Activated CD8-positive, alpha-beta memory T cell treated with anti-CD3 and anti-CD28 coated beads, Interleukin-2, amount 50 U/mL, for 24 hours (primary cell): ENCODE data around the gene TMEM164.

Experiments
- DNase-seq: peaks from one replicate; pipeline ENCODE4 v3.0.0-alpha.2; 2020; ENCODE audit errors: extremely low read depth

Gene TMEM164

DNA sequence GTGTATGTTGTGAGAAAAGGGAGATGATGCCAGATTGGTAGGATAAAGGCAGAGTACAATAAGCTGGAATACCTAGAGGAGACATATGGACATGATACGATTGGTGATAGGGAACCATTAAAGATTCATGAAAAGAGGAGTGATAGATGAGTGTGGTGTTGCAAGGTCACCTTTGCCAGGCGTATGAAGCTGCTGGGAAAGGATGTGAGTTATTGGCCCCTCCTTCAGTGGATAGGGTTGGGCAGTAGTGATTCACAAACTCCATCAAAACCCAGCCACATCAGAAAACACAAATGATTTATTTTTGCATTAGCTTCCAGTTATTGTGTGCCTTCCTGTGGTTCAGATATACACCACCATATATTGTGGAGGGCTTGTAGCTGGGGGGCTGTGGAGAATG, 34.3 kb downstream of the TMEM164 start:
- DNase-seq: no peak

DNA sequence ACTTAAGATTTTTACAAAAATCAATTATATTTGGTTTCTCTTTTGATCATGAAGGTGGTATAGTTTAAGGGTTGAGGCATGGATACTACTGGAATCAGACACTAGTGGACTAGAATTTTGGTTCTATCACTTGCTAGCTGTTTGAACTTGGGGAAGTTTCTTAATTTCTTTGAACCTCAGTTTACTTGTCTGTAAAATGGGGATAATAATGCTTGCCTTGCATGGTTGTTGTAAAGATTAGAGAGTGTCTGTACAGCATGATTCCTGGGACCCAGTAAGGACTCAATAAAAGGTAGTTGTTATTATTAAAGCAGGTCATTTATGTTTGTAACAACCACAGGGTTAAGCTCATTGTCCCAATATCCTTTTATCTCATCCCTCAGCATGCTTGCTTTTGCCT, 36.0 kb downstream of the TMEM164 start:
- DNase-seq: no peak

DNA sequence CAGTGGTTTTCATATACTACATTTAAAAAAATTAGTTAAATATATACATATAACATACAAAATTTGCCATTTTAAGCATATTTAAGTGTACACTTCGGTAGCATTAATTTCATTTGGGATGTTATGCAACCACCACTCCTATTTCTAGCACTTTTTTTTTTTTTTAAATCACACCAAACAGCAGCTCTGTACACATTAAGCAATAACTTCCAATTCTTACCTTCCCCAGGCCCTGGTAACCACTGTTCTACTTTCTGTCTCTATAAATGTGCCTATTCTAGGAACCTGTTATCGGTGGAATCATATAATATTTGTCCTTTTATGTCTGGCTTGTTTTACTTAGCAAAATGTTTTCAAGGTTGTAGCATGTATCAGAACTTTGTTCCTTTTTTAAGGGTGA, 39.1 kb downstream of the TMEM164 start:
- DNase-seq: no peak

DNA sequence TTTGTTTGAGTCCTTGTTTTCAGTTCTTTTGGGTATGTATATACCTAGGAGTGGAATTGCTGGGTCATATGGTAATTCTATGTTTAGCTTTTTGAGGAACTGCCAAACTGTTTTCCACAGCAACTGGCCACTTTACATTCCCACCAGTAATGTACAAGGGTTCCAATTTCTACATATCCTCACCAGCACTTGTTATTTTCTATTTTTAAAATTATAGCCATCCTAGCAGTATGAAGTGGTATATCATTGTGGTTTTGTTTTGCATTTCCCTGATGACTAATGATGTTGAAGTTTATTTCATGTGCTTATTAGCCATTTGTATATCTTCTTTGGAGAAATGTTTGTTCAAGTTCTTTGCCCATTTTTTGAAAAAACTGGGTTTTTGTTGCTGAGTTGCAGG, 39.6 kb downstream of the TMEM164 start:
- DNase-seq: no peak

DNA sequence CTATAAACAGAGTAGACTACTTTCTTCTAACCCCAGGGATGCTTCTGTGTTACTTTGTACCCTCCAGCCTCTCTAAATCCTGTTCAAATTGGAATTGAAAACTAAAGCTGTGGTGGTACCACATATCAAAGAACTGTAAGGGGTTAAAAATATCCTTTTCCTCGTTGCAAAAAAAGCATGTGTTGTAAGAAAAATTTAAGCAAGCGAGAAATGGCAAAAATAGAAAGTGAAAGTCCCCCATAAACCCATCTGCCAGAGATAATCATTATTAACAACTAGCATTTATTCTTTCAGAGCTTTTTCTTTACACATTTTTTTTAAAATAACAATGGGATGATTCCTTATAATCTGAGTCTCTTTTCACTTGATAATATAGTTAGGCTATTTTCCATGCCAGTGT, 40.6 kb downstream of the TMEM164 start:
- DNase-seq: no peak

DNA sequence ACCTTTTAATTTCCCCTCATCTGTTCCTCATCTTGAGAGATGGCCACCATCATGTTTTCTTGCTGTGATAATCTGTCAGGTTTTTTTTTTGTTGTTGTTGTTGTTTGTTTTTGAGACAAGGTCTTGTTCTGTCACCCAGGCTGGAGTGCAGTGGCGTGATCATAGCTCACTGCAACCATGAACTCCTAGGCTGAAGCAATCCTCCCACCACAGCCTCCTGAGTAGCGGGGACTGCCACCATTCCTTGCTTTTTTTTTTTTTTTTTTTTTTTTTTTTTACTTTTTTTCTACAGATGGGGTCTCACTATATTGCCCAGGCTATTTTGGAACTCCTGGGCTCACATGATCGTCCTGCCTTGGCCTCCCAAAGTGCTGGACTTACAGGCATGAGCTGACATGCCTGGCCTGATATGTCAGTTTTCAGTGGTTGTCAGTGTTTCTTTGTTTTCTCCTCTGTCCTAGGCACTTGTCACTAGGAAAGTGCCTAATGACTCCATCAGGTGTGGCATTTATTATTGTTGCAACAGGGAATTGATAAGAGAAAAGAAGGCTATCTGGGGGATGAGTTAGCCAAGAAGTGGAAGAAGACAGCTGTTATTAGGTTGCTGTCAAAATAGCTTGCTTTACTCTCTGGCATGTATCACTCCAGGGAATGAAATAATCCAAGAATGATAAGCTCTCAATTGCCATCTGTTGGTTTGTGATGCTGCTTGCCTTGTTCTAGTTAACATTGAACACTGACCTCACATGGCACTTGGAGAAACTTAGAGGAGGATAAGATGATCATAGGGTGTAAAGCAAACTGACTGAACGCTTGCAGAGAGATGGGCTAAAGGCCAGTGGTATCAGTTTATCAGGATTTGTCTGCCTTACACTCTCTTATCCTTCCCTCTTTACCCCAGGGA, 41.7 kb downstream of the TMEM164 start:
- DNase-seq: no peak

DNA sequence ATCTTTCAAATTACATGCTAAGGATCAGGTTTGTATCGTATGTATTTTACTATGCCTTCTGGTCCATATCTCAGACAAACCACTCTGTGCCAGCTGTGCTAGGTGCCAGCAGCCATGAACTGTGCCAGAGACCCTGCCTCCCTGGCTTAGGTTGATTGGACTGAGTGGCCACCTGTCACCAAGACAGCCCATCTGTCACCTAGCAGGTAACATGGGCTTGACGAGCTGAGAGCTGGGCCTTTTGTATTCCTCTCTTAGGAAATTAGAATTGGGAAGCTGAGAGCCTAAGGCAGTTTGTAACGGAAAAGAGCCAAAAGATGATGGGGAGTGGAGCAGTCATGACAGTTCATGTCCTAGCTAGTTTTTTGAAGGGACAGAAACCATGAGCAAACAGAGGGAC, 42.5 kb downstream of the TMEM164 start:
- DNase-seq: no peak

DNA sequence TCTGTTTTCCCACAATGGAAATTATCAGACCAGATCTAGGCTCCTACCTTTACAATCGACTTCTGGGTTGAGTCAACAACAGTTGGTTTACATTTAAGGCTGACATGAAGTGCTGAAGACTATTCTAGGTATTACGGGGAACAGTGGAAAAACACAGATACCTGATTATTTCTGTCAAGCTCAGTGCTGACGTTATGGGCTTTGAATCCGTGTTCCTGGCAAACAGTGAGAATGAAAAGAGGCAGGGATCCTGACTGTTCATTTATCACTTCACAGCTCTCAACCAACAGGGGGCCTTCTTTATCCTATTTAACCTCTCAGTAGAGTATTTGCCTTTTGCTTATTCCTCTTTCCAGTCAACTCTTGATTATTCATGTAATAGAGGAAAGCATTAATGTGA, 43.1 kb downstream of the TMEM164 start:
- DNase-seq: no peak

DNA sequence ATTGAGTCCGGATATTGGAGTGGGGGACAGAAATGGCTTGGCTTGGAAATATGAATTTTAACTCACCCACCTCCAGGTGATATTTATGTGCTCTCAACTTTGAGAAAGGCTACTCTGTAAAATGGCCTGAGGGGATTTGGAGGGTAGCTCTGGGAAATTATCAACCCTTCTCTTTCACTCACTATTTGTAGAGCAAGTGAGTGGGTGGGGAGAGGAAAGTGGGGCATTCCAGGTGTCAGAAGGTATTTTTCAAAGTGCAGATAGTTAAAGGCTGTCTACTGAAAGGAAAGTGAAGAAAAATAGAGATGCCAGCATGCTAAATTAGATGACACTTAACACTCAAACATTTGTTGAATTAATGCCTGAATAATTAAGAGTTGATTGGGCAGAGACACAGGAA, 44.1 kb downstream of the TMEM164 start:
- no peak for DNase-seq

DNA sequence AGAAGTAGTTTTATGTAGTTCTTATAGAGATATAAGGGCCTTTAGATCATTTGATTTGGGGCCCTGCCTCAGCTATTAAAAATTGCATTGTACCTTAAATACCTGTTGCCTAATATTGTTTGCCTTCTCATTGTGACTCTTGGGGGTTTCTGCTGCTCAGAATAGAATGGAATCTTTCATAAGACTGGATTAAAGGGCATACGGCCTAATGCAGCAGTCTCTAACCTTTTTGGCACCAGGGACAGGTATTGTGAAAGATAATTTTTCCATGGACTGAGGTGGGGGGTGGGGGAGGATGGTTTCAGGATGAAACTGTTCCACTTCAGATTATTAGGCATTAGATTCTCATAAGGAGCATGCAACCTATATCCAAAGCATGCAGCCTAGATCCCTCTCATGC, 46.2 kb downstream of the TMEM164 start:
- DNase-seq: no peak

DNA sequence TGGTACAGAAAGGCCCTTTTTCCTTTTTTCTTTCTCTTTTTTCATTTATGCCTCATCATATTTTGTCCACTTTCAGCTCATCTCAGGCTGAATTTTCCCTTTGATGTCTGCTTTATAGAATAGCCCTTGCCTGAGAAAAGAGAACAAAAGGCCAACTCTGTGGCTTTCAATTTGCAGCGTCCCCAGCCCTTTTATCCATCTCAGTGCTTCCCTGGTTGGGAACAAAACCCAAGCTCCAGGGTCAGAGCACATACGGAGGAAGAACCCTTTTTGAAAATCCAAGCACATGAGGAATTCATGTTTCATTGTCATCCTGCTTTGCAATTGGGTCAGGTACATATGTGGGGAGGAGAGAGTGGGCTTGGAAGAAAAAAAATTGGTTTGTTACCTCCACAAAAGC, 47.5 kb downstream of the TMEM164 start:
- no peak for DNase-seq

DNA sequence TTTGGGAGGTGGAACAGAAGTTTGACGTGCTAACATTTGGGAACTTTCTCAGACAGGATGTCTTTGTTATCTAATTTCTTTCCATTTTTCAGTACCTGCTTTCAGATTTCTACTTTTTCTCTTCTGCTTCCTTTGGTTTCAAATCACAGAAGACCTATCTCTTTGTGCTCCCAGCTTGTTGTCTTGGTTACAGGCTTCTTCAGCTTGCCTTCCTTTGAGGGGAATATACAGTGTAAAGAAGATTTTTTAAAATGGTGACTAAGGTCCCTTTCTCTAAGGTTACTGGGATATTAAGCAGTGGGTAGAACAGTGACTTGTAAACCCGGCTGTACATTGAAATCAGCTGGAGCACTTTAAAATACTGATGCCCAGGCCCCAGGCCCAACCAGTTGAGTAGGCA, 48.0 kb downstream of the TMEM164 start:
- no peak for DNase-seq

DNA sequence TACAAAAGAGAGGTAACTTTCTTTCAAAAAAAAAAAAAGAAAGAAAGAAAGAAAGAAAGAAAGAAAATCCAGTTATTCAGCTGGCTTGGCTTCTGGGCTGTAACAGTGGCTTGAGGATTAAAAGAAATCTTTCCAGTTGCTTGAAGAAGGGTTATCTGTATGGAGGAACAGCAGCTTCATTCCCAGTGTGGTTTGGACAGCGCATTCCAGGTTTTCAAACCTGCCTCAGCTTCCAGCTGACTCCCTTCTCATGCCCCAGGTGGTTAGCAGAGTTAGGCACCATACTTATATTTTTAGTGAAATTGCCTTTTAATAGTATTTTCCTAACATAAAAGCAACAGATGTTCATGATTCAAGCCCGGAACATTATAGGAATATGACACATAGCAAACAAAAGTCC, 48.6 kb downstream of the TMEM164 start:
- DNase-seq: no peak

DNA sequence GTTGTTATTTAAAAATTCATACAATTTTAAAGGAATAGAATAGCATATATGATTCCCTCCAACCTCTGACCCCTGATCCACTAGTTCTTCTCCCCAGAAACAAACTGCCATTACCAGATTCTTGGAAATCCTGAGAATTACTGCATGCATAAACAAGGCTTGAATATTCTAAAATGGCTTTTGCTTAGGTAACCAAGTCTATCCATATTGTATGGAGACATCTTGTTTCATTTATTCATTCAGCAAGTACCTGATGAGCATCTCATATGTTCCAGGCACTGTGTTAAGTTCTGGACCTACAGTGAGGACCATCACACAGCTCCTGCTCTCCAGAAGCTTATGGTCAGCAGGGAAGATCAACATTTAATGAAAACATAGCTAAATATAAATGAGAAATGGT, 49.4 kb downstream of the TMEM164 start:
- no peak for DNase-seq

DNA sequence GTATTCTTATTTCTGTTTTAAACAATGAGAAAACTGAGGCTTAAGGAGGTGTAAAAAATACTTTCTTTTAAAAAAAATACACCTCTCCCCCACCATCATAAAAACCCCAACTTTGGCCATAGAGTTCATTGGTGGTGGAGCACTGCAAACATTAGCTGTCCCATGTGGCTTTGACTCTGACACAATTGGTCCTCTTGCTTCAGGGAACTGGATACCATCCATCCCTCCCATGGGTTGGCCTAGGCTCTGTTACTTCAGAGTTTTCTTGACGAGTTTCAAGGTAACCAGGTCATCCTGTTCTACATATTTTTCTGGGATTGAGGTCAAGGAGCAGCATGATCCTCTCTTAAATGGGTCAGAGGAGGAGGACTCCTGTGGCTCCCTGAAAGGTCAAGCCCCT, 50.5 kb downstream of the TMEM164 start:
- no peak for DNase-seq

DNA sequence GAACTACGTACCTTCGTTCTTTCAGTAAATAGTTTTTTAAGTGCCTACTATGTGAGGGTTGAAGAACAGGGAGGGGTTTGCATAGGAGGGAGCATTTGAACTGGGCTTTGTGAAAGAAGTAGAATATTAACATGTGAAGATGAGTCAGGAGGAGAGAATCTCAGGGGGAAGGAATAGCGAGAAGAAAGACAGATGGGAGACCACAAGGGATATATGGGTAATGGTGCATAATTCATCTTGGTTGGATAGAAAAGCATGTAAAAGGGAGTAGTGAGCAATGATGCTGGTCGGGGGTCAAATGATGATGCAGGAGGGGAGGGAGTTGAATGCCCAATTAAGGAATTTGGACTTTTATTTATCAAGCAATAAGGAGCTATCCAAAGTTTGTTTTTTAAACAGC, 52.7 kb downstream of the TMEM164 start:
- no peak for DNase-seq

DNA sequence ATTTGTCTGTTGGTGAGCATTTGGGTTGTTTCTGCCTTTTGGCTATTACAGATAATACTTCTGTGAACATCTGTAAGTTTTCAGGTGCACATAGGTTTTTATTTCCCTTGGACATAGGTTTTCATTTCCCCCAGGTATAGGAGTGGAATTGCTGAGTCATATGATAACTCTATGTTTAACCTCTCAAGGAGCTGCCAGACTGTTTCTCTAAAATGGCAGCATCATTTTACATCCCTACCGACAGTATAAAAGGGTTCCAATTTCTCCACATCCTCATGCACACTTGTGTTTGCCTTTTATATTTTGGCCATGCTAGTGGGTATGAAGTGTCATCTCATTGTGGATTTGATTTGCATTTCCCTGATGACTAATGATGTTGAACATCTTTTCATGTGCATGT, 53.5 kb downstream of the TMEM164 start:
- DNase-seq: no peak

DNA sequence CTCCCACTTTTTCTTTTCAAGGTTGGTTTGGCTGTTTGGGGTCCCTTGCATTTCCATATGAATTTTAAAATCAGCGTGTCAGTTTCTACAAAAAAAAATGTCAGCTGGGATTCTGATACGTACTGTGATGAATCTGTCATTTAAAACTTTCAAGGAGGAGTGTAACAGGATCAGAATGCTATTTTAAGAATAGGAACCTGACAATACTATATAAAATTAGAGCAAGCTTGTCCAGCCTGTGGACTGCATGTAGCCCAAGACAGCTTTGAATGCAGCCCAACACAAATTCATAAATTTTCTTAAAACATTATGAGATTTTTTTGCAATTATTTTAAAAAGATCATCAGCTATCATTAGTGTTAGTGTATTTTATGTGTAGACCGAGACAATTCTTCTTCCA, 56.5 kb downstream of the TMEM164 start:
- no peak for DNase-seq

DNA sequence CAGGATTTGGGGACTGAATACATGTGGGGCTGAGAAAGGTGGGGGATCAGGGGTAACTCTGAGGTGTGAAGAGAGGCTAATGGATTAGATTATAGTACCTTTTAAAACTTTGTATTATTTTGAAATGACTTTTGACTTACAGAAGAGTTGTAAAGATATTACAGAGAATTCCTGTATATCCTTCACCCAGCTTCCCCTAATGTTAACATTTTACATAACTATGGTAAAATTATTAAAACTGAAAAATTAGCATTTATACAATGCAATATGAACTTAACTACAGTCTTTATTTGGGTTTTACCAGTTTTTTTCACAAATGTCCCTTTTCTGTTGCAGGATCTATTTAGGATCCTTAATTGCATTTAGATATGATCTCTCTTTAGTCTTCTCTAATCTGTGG, 57.4 kb downstream of the TMEM164 start:
- no peak for DNase-seq

DNA sequence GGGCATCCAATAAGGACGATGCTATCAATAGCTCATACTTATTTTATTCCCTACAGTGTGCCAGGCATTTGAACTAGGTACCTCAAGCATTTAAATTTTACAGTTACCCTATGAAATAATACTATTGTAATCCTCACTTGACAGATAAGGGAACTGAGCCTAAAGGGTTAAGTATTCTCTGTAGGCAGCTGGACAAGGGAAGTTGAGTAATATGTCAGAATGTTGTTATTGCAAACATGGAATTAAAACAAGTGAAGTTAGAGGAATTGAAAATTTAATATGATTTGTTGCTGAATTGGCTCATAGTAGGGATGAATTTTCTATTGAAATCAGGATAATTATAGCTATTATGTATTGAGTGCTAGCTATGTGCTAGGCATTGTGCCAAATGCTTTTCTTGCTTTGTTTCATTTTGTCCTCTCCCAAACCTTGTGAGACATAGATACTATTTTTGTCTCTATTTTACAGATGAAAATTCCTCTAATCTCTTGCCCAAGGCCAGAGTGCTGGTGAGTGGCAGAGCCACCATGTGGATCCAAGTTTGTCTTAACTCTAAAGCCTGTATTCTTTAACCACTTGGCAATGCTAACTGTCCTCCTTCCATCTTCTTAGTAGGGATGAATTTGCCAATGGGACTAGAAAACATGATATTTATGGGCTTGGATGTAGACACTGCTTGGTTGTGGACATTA, 58.1 kb downstream of the TMEM164 start:
- DNase-seq: no peak

DNA sequence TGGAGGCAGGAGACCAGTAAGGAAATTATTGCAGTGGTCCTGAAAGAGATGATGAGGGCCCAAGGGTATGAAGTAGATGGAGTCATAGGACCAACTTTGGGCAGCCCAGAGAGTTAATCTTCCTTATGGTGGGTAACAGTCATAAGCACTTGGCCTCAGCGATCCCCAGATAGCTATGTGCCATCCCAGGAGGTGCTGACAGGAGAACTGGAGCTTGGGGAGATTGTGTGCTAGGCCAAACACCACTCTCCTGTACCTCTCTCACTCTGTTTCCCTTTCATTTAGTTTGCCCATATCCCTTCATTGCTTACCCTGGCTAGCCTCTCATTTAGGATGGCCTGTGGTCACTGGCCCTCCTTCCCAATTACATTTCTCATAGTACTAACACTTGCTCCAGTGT, 60.0 kb downstream of the TMEM164 start:
- DNase-seq: no peak

DNA sequence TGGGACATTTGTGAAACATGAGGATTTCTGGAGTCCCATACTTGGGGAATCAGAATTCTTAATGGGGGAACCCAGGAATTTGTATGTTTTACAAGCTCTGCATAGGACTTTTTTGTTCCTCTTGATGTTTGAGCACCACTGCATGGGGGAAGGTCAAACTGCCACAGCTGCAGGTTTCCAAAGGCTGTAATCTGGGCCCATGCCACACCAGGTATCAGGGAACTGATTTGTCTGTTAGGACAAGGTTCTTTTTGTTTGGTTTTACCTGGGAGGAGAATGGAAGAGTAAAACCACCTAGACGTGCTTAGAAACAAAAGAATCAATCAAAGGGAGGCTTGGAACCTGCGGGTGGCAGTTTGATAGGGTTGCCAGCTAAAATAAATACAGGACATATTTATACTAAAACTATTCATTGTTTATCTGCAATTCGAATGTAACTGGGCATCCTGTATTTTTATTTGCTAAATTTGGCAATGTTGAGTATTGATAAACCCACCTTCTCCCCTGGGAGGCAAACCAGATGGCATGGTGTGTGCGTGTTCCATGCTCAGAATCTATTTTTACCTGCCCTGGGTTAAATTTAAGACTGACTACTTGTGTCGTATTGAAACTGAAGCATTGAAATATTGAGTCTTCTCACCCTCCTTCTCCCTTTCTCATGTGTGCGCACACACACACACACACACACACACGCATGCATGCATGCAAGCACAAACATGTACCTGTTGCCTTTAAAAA, 63.7 kb downstream of the TMEM164 start:
- DNase-seq: no peak

DNA sequence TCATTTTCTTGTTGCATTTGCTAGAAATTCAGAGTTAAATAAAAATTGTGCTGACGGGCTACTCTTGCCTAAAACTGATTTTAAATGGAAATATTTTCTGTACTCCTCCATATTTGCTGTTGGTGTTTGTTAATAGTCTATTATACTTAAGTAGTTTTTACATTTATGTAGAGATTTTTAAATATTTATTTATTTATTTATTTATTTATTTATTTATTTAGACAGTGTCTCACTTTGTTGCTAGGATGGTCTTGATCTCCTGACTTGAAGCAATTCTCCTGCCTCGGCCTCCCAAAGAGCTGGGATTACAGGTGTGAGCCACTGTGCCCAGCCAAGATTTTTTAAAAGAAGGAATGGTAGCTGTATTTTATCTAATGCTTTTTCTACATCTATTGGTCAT, 68.1 kb downstream of the TMEM164 start:
- no peak for DNase-seq
